Urinary bladder (tissue), 4 donors: Measurements from ENCODE around the gene EPB41L2. TPM values are rescaled to one million over a fixed set of nuclear protein-coding genes. Genes with fewer than 3 reads are reported as not detected.

Experiments used
- DNase-seq: peaks from one replicate; pipeline ENCODE4 v3.0.0-alpha.2; 2015; ENCODE audit errors: extremely low spot score
- H3K27ac ChIP-seq: one replicate; pipeline ENCODE4 v1.5.1; 2013; ENCODE audit warnings: low read depth, mild to moderate bottlenecking, moderate library complexity
- H3K36me3 ChIP-seq: one replicate; pipeline ENCODE4 v1.6.1; 2013; ENCODE audit warnings: mild to moderate bottlenecking, moderate library complexity; ENCODE audit not compliant: insufficient read depth
- H3K4me1 ChIP-seq: one replicate; pipeline ENCODE4 v1.6.1; 2013; ENCODE audit warnings: mild to moderate bottlenecking, moderate library complexity; ENCODE audit not compliant: insufficient read depth
- H3K4me3 ChIP-seq: one replicate; pipeline ENCODE4 v1.5.1; 2013; ENCODE audit warnings: low read depth, low read length
- WGBS: extraction: QIAGEN DNeasy Blood & Tissue Kit; methylation state at CpG from one replicate; pipeline ENCODE4 v1.1.7; 2013; 5-methylcytosine and 5-hydroxymethylcytosine counted together
- polyA plus RNA-seq: library from polyadenylated mRNA; stranded (reverse); fragments of 200-250 nt; gene quantifications from one replicate; pipeline ENCODE4 v1.2.3, GENCODE V29; 2013
- total RNA-seq: library from RNA; depleted of rRNA; stranded (reverse); fragments of >200 nt; gene quantifications from one replicate; pipeline ENCODE4 v1.2.3, GENCODE V29; 2014
- donor health status: healthy with polysubstance abuse.
- donor health status: healthy.

Gene EPB41L2
- total and polyA plus RNA-seq, 2 donors = 47.3 to 386 TPM

DNA sequence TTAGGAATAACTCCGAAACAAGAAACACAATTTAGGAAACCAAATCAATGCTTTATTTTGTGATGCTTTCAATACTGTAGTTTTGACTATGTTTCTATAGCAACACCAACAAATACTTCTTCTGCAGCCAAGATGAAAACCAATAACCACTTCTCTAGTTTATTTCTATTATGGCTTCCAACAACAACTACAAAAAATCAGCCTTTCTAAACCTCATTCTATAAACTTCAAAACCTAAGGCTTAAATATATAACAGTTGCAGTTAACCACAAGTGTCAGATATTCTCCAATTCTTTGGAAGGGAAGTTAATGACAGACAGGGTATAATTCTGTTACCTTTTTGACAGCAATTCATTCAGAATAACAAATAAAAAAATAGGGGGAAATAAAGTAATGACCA, 80.9 kb downstream of the EPB41L2 start:
- Histone ChIP-seq H3K27ac (no peak overlapping the region), H3K4me3 (no peak overlapping the region), H3K36me3 (no peaks in the 10 kb centered on the region), H3K4me1 (no peaks in the 10 kb centered on the region)
- no peak for DNase-seq
- WGBS = 47% methylated on average over 1 of the region's 1 CpG

DNA sequence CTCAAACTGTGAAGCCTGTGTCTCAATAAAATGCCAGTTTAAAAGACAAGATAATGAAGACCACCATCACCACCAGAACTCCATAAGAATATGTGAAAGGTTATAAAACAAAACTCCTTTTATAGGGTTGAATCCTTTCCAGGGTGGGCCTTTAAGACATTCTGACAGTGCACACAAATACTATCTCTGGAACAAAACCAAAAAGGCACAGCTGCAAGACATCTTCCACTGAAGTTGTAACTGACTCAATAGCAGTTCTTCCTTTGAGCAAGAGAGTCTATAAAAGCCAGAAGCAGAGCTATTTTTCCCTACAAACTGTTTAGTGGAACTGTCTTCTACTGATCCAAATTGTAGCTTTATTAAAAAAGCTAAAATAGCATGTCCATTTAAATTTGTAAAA, 81.6 kb downstream of the EPB41L2 start:
- Histone ChIP-seq H3K4me1 (no peaks in the 10 kb centered on the region), H3K27ac (no peak overlapping the region), H3K4me3 (no peak overlapping the region), H3K36me3 (no peaks in the 10 kb centered on the region)
- peak; percentile 92 for DNase-seq

DNA sequence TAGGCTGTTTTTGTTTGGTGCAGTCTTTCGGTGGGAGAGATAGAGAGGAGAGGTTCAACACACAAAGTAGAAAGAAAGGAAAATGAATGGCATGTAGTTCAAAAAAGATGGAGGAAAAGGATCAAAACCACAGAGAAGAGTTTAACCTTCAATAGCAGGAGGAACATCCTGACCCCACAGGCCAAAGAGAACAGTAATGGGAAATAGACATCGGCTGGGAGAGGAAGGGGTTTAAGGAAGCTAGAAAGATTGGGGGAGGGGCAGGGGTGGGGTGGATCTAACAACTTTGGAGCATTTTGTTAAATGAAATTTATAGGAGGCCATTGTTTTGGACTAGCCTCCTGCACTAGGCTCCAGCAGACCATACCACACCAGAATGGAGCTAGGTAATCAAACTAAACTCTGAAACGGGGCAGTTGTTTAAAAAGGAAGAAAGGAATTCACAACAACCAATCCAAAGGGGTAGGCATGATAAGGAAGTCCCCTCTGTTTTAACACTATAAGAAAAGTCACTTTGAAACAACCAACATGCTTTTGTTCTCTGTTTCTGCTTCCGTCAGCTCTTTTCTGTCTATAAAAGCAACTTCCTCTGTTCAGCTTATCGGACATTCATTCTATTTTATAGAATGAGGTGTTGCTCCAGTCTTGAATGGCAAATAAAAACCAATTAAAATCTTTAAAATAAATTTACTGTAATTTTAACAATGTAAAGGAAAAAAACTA, 82.6 kb downstream of the EPB41L2 start:
- DNase-seq = no peak
- Histone ChIP-seq H3K4me3 (no peak overlapping the region), H3K36me3 (no peaks in the 10 kb centered on the region), H3K4me1 (no peaks in the 10 kb centered on the region), H3K27ac (no peak overlapping the region)
- 64% methylated on average over 5 of the region's 5 CpGs for WGBS

DNA sequence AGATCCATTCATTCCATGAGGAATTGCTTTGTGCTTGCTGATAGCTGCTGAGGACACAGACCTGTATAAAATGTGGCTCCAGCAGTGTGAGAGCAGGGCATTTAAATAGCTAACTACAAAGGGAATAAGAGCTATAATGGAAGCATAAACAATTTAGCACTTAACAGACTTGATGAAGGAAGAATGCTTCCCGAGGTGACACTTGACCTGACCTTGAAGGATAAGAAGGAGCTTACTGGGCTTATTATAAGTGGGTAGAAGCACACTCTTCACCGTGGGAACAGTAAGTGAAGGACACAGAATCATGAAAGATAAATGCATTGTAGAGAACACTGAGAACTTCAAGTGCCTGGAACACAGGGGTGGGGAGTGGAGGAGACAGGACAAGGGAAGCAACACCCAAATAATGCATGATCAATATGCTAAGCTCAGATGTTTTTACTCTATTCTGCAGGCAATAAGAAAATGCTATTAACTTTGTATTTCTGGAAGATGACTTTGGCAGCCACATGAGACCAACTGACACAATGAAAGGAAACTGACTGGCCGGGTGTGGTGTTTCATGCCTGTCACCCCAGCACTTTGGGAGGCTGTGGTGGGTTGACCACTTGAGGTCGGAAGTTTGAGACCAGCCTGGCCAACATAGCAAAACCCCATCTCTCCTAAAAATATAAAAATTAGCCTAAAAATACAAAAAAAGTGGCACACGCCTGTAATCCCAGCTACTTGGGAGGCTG, 84.2 kb downstream of the EPB41L2 start:
- H3K4me3 ChIP-seq = no peak overlapping the region
- DNase-seq = no peak
- WGBS = 76% methylated on average over 5 of the region's 5 CpGs

DNA sequence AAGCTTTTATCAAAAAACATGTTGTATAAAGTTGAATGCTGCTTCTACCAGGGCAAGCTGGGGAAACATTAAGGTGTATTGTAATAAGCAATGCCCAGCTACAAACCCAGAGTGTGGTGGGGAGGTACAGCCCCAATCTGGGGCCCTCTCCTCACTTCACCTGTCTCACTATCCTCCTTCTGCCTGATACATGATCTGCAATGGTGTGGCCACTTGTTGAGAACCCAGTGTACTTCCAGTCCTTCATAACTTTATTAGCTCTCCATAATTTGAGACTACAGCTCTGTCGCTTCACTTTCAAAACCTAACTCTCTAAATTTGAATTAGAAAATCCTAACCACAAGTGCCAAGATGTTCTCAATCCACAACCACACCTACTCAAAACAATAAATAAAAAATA, 84.9 kb downstream of the EPB41L2 start:
- H3K27ac ChIP-seq = no peak overlapping the region
- WGBS = 99% methylated on average over 1 of the region's 1 CpG
- no peaks in the 10 kb centered on the region for H3K36me3 ChIP-seq
- DNase-seq = no peak
- H3K4me3 ChIP-seq = no peak overlapping the region
- H3K4me1 ChIP-seq = no peaks in the 10 kb centered on the region

More for the DNA sequence above, 84.2 kb downstream of the EPB41L2 start:
- Histone ChIP-seq H3K36me3 (no peaks in the 10 kb centered on the region), H3K27ac (no peak overlapping the region), H3K4me1 (no peaks in the 10 kb centered on the region)

DNA sequence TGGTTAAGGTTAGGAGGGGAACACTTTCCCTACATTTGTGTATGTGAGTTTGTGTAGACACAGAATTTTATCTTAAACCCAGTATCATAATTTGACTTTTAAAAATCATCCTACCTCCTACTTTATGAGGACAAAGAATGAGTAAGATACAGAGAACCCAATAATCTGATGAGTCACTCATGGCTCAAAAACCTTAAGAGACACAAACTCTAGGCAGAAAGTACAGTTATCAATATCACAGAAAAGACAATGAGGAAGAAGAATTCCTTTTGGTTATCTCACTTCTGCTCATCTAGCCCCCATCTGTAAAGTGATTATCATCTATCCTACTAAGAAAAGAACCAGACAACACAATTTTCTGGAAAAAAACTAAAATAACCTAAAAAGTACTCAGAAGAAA, 87.7 kb downstream of the EPB41L2 start:
- no peak for DNase-seq
- no peak overlapping the region for H3K4me3 ChIP-seq
- H3K36me3 ChIP-seq = no peaks in the 10 kb centered on the region
- H3K27ac ChIP-seq = no peak overlapping the region
- H3K4me1 ChIP-seq = no peaks in the 10 kb centered on the region

DNA sequence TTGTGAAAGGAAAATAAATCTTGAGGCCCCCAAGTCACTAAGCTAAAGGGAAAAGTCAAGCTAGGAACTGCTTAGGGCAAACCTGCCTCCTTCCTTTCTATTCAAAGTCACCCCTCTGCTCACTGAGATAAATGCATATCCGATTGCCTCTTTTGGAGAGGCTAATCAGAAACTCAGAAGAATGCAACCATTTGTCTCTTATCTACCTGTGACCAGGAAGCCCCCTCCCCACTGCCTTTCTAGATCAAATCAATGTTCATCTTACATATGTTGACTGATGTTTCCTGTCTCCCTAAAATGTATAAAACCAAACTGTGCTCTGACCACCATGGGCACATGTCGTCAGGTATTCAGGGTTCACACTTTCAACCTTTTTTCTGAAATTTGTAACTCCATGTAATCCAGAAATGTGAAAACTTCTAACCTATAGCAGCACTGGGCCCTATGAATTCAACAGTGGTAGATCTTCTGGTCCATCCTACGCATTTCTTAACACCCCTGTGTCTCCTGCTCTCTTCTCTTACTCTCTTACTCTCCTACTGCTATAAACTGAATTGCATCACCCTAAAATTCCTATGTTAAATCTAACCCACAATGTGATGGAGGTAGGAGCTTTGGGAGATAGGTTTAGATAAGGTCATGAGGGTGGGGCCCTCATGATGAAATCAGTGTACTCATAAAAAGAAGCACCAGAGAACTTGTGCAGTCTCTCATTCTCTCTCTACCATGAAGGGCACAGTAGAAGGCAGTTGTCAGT, 89.3 kb downstream of the EPB41L2 start:
- Histone ChIP-seq H3K4me1 (no peaks in the 10 kb centered on the region), H3K4me3 (no peak overlapping the region), H3K27ac (no peak overlapping the region), H3K36me3 (no peaks in the 10 kb centered on the region)
- no peak for DNase-seq
- WGBS = 96% methylated on average over 3 of the region's 3 CpGs

DNA sequence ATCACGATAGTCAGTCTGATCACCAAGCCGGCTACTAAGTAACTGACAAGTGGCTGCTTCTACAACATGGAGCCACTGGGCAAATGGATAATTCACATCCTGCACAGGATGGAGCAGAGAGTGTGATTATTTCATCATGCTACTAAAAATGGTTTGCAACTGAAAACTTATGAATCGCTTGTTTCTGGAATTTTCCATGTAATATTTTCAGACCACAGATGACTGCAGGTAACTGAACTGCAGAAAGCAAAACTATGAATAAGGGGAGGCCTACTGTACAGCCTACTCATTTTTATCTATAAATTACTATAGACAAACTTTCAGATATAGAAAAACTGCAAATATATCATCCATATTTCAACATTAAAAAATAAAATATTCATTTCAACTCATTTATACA, 91.5 kb downstream of the EPB41L2 start:
- Histone ChIP-seq H3K36me3 (no peaks in the 10 kb centered on the region), H3K4me3 (no peak overlapping the region), H3K27ac (no peak overlapping the region), H3K4me1 (no peaks in the 10 kb centered on the region)
- WGBS = 97% methylated on average over 3 of the region's 3 CpGs
- no peak for DNase-seq

DNA sequence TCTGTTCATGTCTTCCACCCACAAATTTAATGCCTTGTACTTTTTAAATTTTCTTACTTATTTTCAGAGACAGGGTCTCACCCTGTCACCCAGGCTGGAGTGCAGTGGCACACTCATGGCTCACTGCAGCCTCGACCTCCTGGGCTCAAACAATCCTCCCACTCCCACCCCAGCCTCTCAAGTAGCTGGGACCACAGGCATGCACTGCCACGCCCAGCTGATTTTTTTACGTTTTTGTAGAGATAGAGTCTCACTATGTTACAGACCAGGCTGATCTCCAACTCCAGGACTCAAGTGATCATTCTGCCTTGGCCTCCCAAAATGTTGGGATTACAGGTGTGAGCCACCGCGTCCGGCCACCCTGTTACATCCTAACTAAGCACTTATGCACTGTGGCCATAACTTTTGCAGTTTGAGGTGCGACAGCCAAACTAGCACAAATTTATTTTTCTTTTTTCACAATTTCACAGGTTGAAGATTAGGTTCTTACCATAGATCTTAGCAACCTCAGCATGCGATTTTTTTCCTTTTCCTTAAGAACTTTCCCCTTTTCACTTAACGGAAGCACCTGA, 92.1 kb downstream of the EPB41L2 start:
- no peak for DNase-seq
- Histone ChIP-seq H3K36me3 (no peaks in the 10 kb centered on the region), H3K27ac (no peak overlapping the region), H3K4me3 (no peak overlapping the region), H3K4me1 (peaks cover under 1% of the 10 kb centered on the region)
- 89% methylated on average over 9 of the region's 9 CpGs for WGBS

DNA sequence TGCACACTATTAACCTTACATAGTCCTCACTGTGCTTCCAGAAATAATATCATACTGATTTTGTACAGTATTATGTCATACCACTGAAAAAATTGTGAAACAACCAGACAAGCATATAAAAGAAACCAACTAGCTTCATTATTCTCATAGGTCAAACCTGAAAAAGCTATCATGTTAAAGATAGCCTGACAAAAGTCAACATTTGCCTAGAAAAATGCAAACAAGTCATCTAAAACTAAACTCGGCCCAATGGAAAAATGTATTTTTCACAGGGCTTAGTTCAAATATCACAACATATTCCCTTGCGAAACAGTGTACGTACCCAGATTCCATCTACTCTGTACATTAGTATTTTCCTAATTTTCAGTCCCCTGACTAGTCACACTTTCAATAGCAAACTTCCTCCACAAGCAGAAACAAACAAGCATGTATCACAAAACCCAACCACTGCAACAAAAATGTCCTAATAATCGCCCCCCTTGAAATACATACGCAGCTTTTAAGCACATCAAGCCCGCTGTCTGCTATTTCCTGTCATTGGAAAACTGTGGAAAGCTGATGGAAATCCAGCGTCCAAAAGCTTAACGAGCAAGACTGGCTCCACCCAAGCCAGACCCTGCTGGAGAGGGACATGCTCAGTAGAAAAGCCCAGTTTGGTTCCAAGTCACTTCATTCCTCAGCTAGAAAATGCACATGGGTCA, 93.1 kb downstream of the EPB41L2 start:
- Histone ChIP-seq H3K4me3 (peak overlapping the region; percentile 16), H3K4me1 (peaks cover 1% of the 10 kb centered on the region), H3K27ac (no peak overlapping the region), H3K36me3 (no peaks in the 10 kb centered on the region)
- DNase-seq = no peak
- WGBS = 40% methylated on average over 8 of the region's 8 CpGs

DNA sequence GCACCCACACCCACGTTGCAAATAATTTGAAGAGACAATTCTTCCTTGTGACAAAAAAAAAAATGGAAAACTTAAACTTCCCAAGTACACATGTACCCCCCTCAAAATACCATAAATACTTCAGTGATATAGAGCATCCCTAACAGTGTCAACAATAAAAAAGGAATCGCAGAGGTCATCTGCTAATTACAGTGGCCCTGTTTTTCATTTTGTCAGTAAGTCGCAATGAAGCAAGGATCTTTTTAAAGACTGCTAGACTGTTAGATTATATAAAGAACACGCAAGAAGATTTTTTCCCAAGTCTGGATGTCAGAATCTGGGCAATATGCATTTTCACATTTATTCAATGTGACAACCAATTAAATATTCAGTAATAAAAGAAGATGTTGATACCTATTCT, 93.9 kb downstream of the EPB41L2 start:
- H3K4me3 ChIP-seq = no peak overlapping the region
- H3K4me1 ChIP-seq = peaks cover 1% of the 10 kb centered on the region
- no peak overlapping the region for H3K27ac ChIP-seq
- no peak for DNase-seq
- WGBS = 40% methylated on average over 4 of the region's 4 CpGs
- no peaks in the 10 kb centered on the region for H3K36me3 ChIP-seq

DNA sequence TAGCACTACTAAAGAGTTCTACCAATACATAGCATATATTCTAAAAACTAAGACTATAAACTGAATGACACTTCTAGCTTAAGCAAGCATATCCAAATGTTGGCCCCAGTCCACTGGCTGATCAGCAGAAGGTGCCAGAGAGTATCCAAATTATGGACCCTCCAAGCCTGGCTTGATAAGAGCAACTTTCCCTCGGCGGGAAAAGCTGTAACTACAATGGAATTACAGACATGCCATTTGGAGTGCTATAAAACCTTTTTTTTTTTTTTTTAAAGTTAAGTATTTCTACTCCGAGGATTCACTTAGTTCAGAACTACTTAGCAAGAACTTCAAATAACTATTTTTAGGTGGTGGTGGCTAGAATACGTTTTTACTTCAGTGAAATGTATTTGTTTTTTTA, 94.6 kb downstream of the EPB41L2 start:
- 21% methylated on average over 4 of the region's 4 CpGs for WGBS
- Histone ChIP-seq H3K4me1 (peaks cover 1% of the 10 kb centered on the region), H3K36me3 (no peaks in the 10 kb centered on the region), H3K4me3 (no peak overlapping the region), H3K27ac (no peak overlapping the region)
- no peak for DNase-seq
